Stimulated activated CD8-positive, alpha-beta memory T cell treated with anti-CD3 and anti-CD28 coated beads, Interleukin-4, amount 100 ng/mL, for 4 hours (primary cell): Measurements from ENCODE around the gene FKBP6.
A peak's percentile ranks its signal among the peaks of the same experiment; 100 is the strongest.
"Not testable (repeated sequence)": the region's sequence is repeated elsewhere in the genome, so short reads cannot be mapped to it uniquely, and the experiment has no call there.

Experiments
- DNase-seq, 2 donors: peaks; one replicate each; pipeline ENCODE4 v3.0.0-alpha.2; 2020; ENCODE audit warnings: low read depth in 2 of 2, low spot score in 1 of 2

Gene FKBP6

GRCh38 chr7:73387908-73388414 is 60.0 kb downstream of the FKBP6 start:
- DNase-seq: no peak

- DNase-seq: no peak
Measured at GRCh38 chr7:73391396-73391795, 63.4 kb downstream of the FKBP6 start.

GRCh38 chr7:73394422-73394821 is 66.5 kb downstream of the FKBP6 start:
- no peak for DNase-seq

GRCh38 chr7:73395538-73396503 is 67.9 kb downstream of the FKBP6 start:
- no peak for DNase-seq

GRCh38 chr7:73397521-73398281 is 69.7 kb downstream of the FKBP6 start:
- DNase-seq: no peak

GRCh38 chr7:73399185-73400050 is 71.5 kb downstream of the FKBP6 start:
- peak; percentile 27 to 56 for DNase-seq

- DNase-seq: not testable (repeated sequence)
Measured at GRCh38 chr7:73404860-73405259, 76.9 kb downstream of the FKBP6 start.
